ENCODE results near the gene PHAF1. TPM values are rescaled to one million over a fixed set of nuclear protein-coding genes. Genes with fewer than 3 reads are reported as not detected.

PHAF1 gene
- total and polyA plus RNA-seq, 2 of the 13 experiments (the other 11 are each of a cell fraction or from before 2014, with no cell fraction given): 48.3 to 174 TPM

DNA sequence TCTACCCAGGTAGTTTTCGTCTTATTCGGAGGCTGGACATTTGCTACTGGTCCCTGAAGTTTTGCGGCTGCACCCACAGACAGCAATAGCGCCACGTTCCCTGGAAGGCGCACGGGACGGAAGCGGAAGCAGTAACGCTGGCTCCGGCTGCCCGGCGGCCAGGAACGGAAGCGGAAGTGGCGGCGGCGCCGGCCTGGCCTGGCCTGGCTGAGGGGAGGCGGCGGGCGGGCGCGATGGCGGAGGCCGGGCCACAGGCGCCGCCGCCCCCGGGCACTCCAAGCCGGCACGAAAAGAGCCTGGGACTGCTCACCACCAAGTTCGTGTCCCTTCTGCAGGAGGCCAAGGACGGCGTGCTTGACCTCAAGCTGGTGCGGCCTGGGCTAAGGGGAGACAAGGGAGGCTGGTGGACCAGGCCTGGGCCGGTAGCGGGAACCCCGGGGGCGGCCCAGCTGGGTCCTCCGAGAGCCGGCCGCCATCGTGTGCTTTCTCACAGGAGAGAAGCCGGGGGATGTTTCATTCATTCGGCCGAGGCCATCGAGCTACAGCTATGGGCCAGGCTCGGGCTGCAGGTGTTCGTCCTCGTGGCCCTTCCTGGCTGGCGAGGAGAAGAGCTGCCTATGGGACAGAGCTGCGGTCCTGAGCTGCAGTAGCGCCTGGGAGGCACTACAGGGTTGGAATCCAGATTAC, 82.4 kb downstream of the PHAF1 start, which contains the start of gene E2F4 (continued):
- TF ChIP-seq ZNF660 (CRISPR knock-in tag; IDR thresholded peaks at IDR 0.05; ENCODE audit: borderline replicate concordance, low read depth): no peak
- TF ChIP-seq ZNF546 (CRISPR knock-in tag; conservative IDR thresholded peaks at IDR 0.05): 0 out of 2 replicates have a peak, but pooled peaks have one; percentile 71
- TF ChIP-seq JUND (CRISPR knock-in tag; IDR thresholded peaks at IDR 0.05): no peak
- TF ChIP-seq, protein P1, sequence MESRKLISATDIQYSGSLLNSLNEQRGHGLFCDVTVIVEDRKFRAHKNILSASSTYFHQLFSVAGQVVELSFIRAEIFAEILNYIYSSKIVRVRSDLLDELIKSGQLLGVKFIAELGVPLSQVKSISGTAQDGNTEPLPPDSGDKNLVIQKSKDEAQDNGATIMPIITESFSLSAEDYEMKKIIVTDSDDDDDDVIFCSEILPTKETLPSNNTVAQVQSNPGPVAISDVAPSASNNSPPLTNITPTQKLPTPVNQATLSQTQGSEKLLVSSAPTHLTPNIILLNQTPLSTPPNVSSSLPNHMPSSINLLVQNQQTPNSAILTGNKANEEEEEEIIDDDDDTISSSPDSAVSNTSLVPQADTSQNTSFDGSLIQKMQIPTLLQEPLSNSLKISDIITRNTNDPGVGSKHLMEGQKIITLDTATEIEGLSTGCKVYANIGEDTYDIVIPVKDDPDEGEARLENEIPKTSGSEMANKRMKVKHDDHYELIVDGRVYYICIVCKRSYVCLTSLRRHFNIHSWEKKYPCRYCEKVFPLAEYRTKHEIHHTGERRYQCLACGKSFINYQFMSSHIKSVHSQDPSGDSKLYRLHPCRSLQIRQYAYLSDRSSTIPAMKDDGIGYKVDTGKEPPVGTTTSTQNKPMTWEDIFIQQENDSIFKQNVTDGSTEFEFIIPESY (CRISPR knock-in tag; IDR thresholded peaks at IDR 0.05): 0 out of 2 replicates have a peak, but pooled peaks have one; percentile 17
- TF ChIP-seq MTF1 (CRISPR knock-in tag; IDR thresholded peaks at IDR 0.05): no peak
- no peak for TF ChIP-seq ZNF256 (CRISPR knock-in tag; conservative IDR thresholded peaks at IDR 0.05)
- TF ChIP-seq ZNF746 (CRISPR knock-in tag; IDR thresholded peaks at IDR 0.05): no peak
- peak; percentile 56; the same call in 1 of the 2 replicates for TF ChIP-seq MED13 (CRISPR knock-in tag; IDR thresholded peaks at IDR 0.05)
- TF ChIP-seq ZEB1 (IDR thresholded peaks at IDR 0.05; ENCODE audit: insufficient replicate concordance, low read depth): no peak
- TF ChIP-seq, protein P2, sequence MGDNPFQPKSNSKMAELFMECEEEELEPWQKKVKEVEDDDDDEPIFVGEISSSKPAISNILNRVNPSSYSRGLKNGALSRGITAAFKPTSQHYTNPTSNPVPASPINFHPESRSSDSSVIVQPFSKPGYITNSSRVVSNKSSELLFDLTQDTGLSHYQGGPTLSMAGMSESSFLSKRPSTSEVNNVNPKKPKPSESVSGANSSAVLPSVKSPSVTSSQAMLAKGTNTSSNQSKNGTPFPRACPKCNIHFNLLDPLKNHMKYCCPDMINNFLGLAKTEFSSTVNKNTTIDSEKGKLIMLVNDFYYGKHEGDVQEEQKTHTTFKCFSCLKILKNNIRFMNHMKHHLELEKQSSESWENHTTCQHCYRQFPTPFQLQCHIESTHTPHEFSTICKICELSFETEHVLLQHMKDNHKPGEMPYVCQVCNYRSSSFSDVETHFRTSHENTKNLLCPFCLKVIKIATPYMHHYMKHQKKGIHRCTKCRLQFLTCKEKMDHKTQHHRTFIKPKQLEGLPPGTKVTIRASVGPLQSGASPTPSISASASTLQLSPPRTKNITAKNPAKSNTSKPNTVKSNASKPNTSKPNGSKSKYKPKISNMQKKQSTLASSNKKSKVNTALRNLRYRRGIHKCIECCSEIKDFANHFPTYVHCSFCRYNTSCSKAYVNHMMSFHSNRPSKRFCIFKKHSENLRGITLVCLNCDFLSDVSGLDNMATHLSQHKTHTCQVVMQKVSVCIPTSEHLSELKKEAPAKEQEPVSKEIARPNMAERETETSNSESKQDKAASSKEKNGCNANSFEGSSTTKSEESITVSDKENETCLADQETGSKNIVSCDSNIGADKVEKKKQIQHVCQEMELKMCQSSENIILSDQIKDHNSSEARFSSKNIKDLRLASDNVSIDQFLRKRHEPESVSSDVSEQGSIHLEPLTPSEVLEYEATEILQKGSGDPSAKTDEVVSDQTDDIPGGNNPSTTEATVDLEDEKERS (CRISPR knock-in tag; IDR thresholded peaks at IDR 0.05): no peak
- peak; percentile 97 for TF ChIP-seq PHF8 (CRISPR knock-in tag; IDR thresholded peaks at IDR 0.05)
- no peak for TF ChIP-seq NFATC3 (CRISPR knock-in tag; IDR thresholded peaks at IDR 0.05)
- TF ChIP-seq ZFY (CRISPR knock-in tag; IDR thresholded peaks at IDR 0.05): peak; percentile 99
- TF ChIP-seq, protein P3, sequence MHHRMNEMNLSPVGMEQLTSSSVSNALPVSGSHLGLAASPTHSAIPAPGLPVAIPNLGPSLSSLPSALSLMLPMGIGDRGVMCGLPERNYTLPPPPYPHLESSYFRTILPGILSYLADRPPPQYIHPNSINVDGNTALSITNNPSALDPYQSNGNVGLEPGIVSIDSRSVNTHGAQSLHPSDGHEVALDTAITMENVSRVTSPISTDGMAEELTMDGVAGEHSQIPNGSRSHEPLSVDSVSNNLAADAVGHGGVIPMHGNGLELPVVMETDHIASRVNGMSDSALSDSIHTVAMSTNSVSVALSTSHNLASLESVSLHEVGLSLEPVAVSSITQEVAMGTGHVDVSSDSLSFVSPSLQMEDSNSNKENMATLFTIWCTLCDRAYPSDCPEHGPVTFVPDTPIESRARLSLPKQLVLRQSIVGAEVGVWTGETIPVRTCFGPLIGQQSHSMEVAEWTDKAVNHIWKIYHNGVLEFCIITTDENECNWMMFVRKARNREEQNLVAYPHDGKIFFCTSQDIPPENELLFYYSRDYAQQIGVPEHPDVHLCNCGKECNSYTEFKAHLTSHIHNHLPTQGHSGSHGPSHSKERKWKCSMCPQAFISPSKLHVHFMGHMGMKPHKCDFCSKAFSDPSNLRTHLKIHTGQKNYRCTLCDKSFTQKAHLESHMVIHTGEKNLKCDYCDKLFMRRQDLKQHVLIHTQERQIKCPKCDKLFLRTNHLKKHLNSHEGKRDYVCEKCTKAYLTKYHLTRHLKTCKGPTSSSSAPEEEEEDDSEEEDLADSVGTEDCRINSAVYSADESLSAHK (CRISPR knock-in tag; IDR thresholded peaks at IDR 0.05; ENCODE audit: borderline replicate concordance): no peak

Data from HepG2 (cell line).